Liver (tissue), 9 donors: ENCODE data around the gene KAT7. TPM values are rescaled to one million over a fixed set of nuclear protein-coding genes. Genes with fewer than 3 reads are reported as not detected.

Source experiments
- DNase-seq: peaks from one replicate; pipeline ENCODE4 v3.0.0-alpha.2; 2017; ENCODE audit warnings: low spot score
- H3K27ac ChIP-seq, 2 donors: one replicate each; pipeline ENCODE4 v1.7.0; 2013; ENCODE audit warnings: inconsistent platforms in 2 of 2, low read length in 2 of 2, control low read depth in 1 of 2, low read depth in 1 of 2, mild to moderate bottlenecking in 1 of 2
- H3K27me3 ChIP-seq, 4 donors: one replicate each; pipeline versions ENCODE4 v1.6.1 to v1.7.0; 2013; ENCODE audit warnings: low read length in 3 of 4, inconsistent platforms in 1 of 4, mild to moderate bottlenecking in 1 of 4, moderate library complexity in 1 of 4; ENCODE audit not compliant: control insufficient read depth in 4 of 4, insufficient read depth in 4 of 4
- H3K36me3 ChIP-seq, 4 donors: one replicate each; pipeline versions ENCODE4 v1.6.1 to v1.7.0; 2013; ENCODE audit warnings: low read length in 3 of 4, mild to moderate bottlenecking in 3 of 4, low read depth in 1 of 4, moderate library complexity in 1 of 4; ENCODE audit not compliant: control insufficient read depth in 4 of 4, insufficient read depth in 3 of 4
- H3K4me1 ChIP-seq, 4 donors: one replicate each; pipeline versions ENCODE4 v1.6.1 to v1.7.0; 2013; ENCODE audit warnings: low read length in 3 of 4, mild to moderate bottlenecking in 3 of 4, moderate library complexity in 1 of 4; ENCODE audit not compliant: control insufficient read depth in 4 of 4, insufficient read depth in 4 of 4
- H3K4me3 ChIP-seq, 3 donors: one replicate each; pipeline versions ENCODE4 v1.6.1 to v1.7.0; 2013; ENCODE audit warnings: low read length in 3 of 3, control low read depth in 1 of 3, low read depth in 1 of 3, mild to moderate bottlenecking in 1 of 3
- H3K9ac ChIP-seq, 2 donors: one replicate each; pipeline ENCODE4 v1.7.0; 2013; ENCODE audit warnings: low read length in 2 of 2, mild to moderate bottlenecking in 2 of 2, moderate library complexity in 2 of 2, control low read depth in 1 of 2, low read depth in 1 of 2
- H3K9me3 ChIP-seq, 4 donors: one replicate each; pipeline versions ENCODE4 v1.6.1 to v1.7.0; 2013; ENCODE audit warnings: low read length in 3 of 4; ENCODE audit not compliant: control insufficient read depth in 4 of 4
- ATF3 ChIP-seq: IDR thresholded peaks from 2 replicates; pipeline ENCODE4 v1.6.1; 2016; ENCODE audit warnings: antibody characterized with exemption
- CTCF ChIP-seq: fragments of 150-350 bp; IDR thresholded peaks from 2 replicates; pipeline ENCODE4 v1.5.1; 2017; ENCODE audit warnings: improper control_type of control experiment, low read depth, low read length; ENCODE audit not compliant: missing input control
- EGR1 ChIP-seq, 2 donors: IDR thresholded peaks; 2 replicates each; pipeline ENCODE4 v1.6.1; 2016 to 2018; ENCODE audit warnings: antibody characterized with exemption in 2 of 2, low read depth in 2 of 2
- FOXA2 ChIP-seq: IDR thresholded peaks from 2 replicates; pipeline ENCODE4 v1.6.1; 2016; ENCODE audit warnings: antibody characterized with exemption
- HNF4G ChIP-seq: IDR thresholded peaks from 2 replicates; pipeline ENCODE4 v1.6.1; 2016; ENCODE audit warnings: antibody characterized with exemption
- MAX ChIP-seq: IDR thresholded peaks from 2 replicates; pipeline ENCODE4 v1.6.1; 2016; ENCODE audit warnings: antibody characterized with exemption
- NR2F2 ChIP-seq: IDR thresholded peaks from 2 replicates; pipeline ENCODE4 v1.6.1; 2016; ENCODE audit warnings: antibody characterized with exemption
- RAD21 ChIP-seq, 2 donors: IDR thresholded peaks; 2 replicates each; pipeline ENCODE4 v1.6.1; 2016; ENCODE audit warnings: antibody characterized with exemption in 2 of 2, mild to moderate bottlenecking in 2 of 2
- REST ChIP-seq: IDR thresholded peaks from 2 replicates; pipeline ENCODE4 v1.6.1; 2016; ENCODE audit warnings: antibody characterized with exemption, mild to moderate bottlenecking
- SP1 ChIP-seq: IDR thresholded peaks from 2 replicates; pipeline ENCODE4 v1.6.1; 2018; ENCODE audit warnings: antibody characterized with exemption, mild to moderate bottlenecking
- TAF1 ChIP-seq: conservative IDR thresholded peaks from 2 replicates; pipeline ENCODE4 v1.6.1; 2016; ENCODE audit warnings: antibody characterized with exemption, mild to moderate bottlenecking
- WGBS: extraction: QIAGEN DNeasy Blood & Tissue Kit; methylation state at CpG from one replicate; pipeline ENCODE4 v1.1.7; 2013; 5-methylcytosine and 5-hydroxymethylcytosine counted together
- polyA plus RNA-seq, 2 donors: library from polyadenylated mRNA; stranded (reverse) in 1 of 2; unstranded in 1 of 2; fragments of 200-250 nt in 1 of 2; fragments of >200 nt in 1 of 2; fragmentation: Nextera tagmentation in 1 of 2; extraction: Ambion mirVana in 1 of 2; gene quantifications; one replicate each; pipeline versions ENCODE4 v1.2.1 to v1.2.3, GENCODE V29; 2013 to 2015
- total RNA-seq, 2 donors: library from RNA; depleted of rRNA; stranded (reverse); fragments of >200 nt; gene quantifications; one replicate each; pipeline ENCODE4 v1.2.3, GENCODE V29; 2014
- donor health status: healthy.
- donor health status: healthy.
- donor health status: healthy.
- donor health status: healthy.
- donor health status: healthy.

Gene KAT7
- total and polyA plus RNA-seq, 4 donors = 6.1 to 24.2 (median 12.6) TPM

DNA sequence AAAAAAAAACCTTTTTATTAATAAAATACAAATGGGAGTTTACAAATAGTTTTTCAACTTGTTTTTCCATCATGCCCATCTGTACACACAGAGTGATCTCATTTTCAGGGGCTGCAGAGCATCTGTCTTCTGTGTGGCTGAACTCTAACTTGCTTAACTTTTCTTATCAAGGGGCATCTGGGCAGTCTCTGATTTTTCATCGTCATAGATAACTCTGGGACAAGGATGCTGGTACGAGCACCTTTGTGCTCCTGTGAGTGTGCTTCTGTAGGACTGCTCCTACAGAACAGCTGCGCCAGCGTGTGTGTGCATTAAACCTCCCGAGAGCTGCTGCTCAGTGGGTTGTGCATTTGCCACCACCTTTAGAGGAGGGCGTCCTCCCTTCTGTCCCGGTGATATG, 94.0 kb downstream of the KAT7 start:
- Histone ChIP-seq H3K27me3 (peaks cover 0 to 6% (median 0%) of the 10 kb centered on the region in 4 donors), H3K4me1 (peaks cover 0 to 7% (median 4%) of the 10 kb centered on the region in 4 donors), H3K27ac (no peak overlapping the region), H3K4me3 (no peak overlapping the region), H3K9ac (no peak overlapping the region), H3K36me3 (no peaks in the 10 kb centered on the region), H3K9me3 (no peaks in the 10 kb centered on the region)
- no peak for DNase-seq
- TF ChIP-seq TAF1 (no peak), SP1 (no peak), NR2F2 (no peak), HNF4G (no peak), REST (no peak), RAD21 (IDR thresholded peaks at IDR 0.05) (no peak), FOXA2 (no peak), CTCF (no peak), EGR1 (IDR thresholded peaks at IDR 0.05; ENCODE audit: low read depth in 2 of 2) (no peak), ATF3 (no peak), MAX (no peak)
- 46% methylated on average over 7 of the region's 7 CpGs for WGBS

Other genes starting within 250 kb of the KAT7 start
- under 1 TPM in 1 of 2 donors, not detected in 1; 0.17 TPM for gene NXPH3, start 212.8 kb upstream of the KAT7 start, total RNA-seq
- gene NXPH3, start 212.8 kb upstream of the KAT7 start, polyA plus RNA-seq = under 1 TPM in 1 of 2 donors, not detected in 1; 0.22 TPM
- gene SPOP, start 110.6 kb upstream of the KAT7 start, total RNA-seq = 10 to 100 TPM; 48.6 to 50.8 TPM
- gene SPOP, start 110.6 kb upstream of the KAT7 start, polyA plus RNA-seq = 10 to 100 TPM; 21.6 to 36.3 TPM
- 10 to 100 TPM; 29.8 to 90.1 TPM for gene SLC35B1, start 80.7 kb upstream of the KAT7 start, total RNA-seq
- gene SLC35B1, start 80.7 kb upstream of the KAT7 start, polyA plus RNA-seq = 10 to 100 TPM; 67.0 to 86.5 TPM
- gene FAM117A, start 24.6 kb upstream of the KAT7 start, total RNA-seq = 10 to 100 TPM in 1 of 2 donors, 1 to 10 TPM in 1; 6.4 to 39.3 TPM
- gene FAM117A, start 24.6 kb upstream of the KAT7 start, polyA plus RNA-seq = 1 to 10 TPM; 4.5 to 4.6 TPM
- gene TAC4, start 59.4 kb downstream of the KAT7 start, total RNA-seq = not detected
- gene TAC4, start 59.4 kb downstream of the KAT7 start, polyA plus RNA-seq = not detected
- gene DLX4, start 180.5 kb downstream of the KAT7 start, total RNA-seq = not detected
- not detected for gene DLX4, start 180.5 kb downstream of the KAT7 start, polyA plus RNA-seq
- not detected for gene DLX3, start 206.5 kb downstream of the KAT7 start, total RNA-seq
- gene DLX3, start 206.5 kb downstream of the KAT7 start, polyA plus RNA-seq = not detected